A673 (cell line): ENCODE measurements around the gene PTCHD1.

Experiments used
- EZH2 ChIP-seq: fragments of 200-600 bp; sonication (generic); IDR thresholded peaks from 2 replicates; pipeline ENCODE4 v1.6.1; 2017; ENCODE audit warnings: borderline replicate concordance, low read depth, mild to moderate bottlenecking, mixed read lengths, antibody characterized with exemption, low read length; ENCODE audit not compliant: poor library complexity, severe bottlenecking
- TF ChIP-seq, protein P1 (sequence below): fragments of 300-800, 200-600 bp; sonication (generic); conservative IDR thresholded peaks from 2 replicates; pipeline ENCODE4 v1.5.1; 2017; ENCODE audit warnings: low read depth, mild to moderate bottlenecking, antibody characterized with exemption, low read length, moderate library complexity, mixed read lengths

DNA sequence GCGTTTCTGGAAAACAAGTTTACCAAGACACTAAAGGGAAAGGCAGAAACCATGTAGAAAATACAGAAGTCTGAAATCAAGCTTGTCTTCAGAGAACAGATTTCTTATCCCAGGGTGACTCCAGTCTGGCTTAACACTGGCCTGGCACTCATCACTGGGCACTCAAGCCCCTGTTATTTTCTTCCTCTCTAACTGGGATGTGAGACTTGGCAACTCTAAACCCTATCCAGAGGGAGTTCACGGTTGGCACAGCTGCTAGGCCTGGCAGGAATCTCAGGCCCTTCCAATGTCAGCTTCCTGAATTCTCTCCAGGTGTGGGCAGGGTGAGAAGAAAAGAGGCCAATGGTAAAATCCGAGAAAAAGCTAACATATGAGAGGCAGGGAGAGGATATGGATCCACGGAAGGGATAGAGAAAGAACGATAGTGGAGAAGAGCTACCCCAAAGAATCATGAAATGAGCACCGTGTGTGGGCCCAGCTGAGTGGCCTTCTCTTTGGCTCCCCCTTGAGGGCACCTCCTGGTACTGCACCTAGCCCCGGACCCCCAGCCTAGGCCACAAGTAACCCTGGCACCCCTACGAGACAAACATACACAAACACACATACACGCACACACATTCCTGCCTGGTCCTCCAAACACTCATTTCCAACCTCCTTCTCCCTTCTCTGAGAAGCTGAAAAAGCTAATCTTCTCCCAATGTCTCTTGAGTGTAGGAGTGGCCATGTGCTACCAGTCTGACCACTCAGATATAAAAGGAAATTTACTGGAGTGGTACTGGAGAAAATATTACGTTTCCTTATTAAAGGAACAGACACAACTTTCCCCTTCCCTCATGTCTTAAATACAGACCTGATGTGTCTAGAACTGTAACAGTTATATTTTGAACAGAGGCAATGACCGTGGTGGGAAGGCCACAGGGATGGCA lies 16.6 kb upstream of the PTCHD1 start:
- TF ChIP-seq, protein P1, sequence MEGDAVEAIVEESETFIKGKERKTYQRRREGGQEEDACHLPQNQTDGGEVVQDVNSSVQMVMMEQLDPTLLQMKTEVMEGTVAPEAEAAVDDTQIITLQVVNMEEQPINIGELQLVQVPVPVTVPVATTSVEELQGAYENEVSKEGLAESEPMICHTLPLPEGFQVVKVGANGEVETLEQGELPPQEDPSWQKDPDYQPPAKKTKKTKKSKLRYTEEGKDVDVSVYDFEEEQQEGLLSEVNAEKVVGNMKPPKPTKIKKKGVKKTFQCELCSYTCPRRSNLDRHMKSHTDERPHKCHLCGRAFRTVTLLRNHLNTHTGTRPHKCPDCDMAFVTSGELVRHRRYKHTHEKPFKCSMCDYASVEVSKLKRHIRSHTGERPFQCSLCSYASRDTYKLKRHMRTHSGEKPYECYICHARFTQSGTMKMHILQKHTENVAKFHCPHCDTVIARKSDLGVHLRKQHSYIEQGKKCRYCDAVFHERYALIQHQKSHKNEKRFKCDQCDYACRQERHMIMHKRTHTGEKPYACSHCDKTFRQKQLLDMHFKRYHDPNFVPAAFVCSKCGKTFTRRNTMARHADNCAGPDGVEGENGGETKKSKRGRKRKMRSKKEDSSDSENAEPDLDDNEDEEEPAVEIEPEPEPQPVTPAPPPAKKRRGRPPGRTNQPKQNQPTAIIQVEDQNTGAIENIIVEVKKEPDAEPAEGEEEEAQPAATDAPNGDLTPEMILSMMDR: peak; percentile 92
- TF ChIP-seq EZH2: no peak
